Measurements from ENCODE around the gene ILDR1. TPM values are rescaled to one million over a fixed set of nuclear protein-coding genes. Genes with fewer than 3 reads are reported as not detected.

Gene ILDR1
- total and polyA plus RNA-seq, 2 donors (not counting 3 experiments of a cell fraction or from before 2014, with no cell fraction given), result not detected

DNA sequence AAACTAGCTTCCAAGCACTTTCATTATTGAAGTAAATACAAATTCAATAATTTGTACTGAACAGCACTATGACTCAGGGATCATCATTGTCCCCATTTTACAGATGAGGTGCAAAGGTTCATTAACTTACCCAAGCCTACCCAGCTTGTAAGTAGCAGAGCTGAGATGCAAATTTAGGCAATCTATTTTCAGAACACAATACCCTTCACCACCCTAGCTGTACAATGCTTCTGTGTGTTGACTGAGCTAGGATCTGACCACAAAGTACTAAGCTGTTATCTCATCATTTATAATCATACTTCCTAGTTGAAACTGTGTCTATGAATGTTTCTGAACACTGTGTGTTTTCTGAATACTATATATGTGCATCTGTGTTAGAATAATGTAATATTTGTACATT, 3.2 kb upstream of the ILDR1 start:
- H3K9ac ChIP-seq (replicated peaks; ENCODE audit: extremely low read depth, insufficient read depth, low read length), result no peak overlapping the region
- no peaks in the 10 kb centered on the region for H3K36me3 ChIP-seq (ENCODE audit: control insufficient read depth in 2 of 2, extremely low read depth in 1 of 2, insufficient read depth in 2 of 2, low read length in 2 of 2)
- dilution Hi-C loops (cut with MboI; ENCODE audit: extremely low pct_ligation_motif_present, low sequenced_read_pairs), result no loop called here
- no peaks in the 10 kb centered on the region for H3K4me1 ChIP-seq (ENCODE audit: control insufficient read depth, extremely low read depth, insufficient read depth, low read length)
- no peak overlapping the region for H3K4me2 ChIP-seq (ENCODE audit: insufficient read depth, low read length)
- DNase-seq (ENCODE audit: low read depth, low spot score) (no peak), FAIRE-seq (no peak)
- ChIA-PET POLR2A (no interaction called here), CTCF (interaction anchor here (0.6 to 1.0 kb wide), 3 partner anchors 10 to 35 kb away, joined by 3 to 4 read pairs (median 3); no protein-coding TSS in a partner anchor)
- H3K9me3 ChIP-seq (replicated peaks; ENCODE audit: control insufficient read depth, insufficient read depth, low read length), result no peaks in the 10 kb centered on the region
- BruUV-seq (replicated peaks), result no TSS peak
- intact Hi-C loops (cut with micrococcal nuclease), result no loop called here
- H3K4me3 ChIP-seq (replicated peaks in 1 of 3; ENCODE audit: insufficient read depth in 1 of 3, low read depth in 1 of 3, low read length in 3 of 3), result no peak overlapping the region
- H3K79me2 ChIP-seq (ENCODE audit: control insufficient read depth, insufficient read depth, low read length), result no peaks in the 10 kb centered on the region
- no peak overlapping the region for H3K27ac ChIP-seq (ENCODE audit: insufficient read depth, low read depth, low read length)
- peaks cover 16 to 18% of the 10 kb centered on the region in 2 experiments for H3K27me3 ChIP-seq (ENCODE audit: control insufficient read depth in 2 of 2, insufficient read depth in 2 of 2, low read length in 2 of 2)
- no peaks in the 10 kb centered on the region for H3K9me1 ChIP-seq (replicated peaks; ENCODE audit: control insufficient read depth, extremely low read depth, insufficient read depth, low read length)
- no peak for TF ChIP-seq GATA2 (IDR thresholded peaks at IDR 0.05; ENCODE audit: insufficient read depth, insufficient read length, low read depth, low read length)
- no peaks in the 10 kb centered on the region for H4K20me1 ChIP-seq (replicated peaks; ENCODE audit: control insufficient read depth, extremely low read depth, insufficient read depth, low read length)
- no peak overlapping the region for H2AFZ ChIP-seq (ENCODE audit: low read depth, low read length)

DNA sequence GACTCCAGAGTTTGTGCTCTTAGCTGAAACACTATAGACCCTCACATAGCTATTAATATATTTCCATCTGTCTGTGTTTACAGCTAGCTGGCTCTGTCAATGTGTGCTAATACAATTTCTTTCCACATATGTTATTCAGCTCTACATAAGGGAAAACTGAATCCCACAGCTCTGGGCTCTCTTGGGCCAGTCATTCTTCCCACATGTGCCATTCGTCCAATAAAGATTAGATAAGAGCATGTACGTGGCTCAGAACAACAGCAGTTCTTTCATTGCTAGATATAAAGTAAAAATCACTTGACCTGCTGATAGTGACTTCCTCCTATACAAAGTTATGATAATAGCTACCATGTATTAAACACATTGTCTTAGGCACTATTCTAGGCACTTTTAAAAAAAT, 2.8 kb upstream of the ILDR1 start:
- H2AFZ ChIP-seq (ENCODE audit: low read depth, low read length), result no peak overlapping the region
- POLR2A ChIA-PET, result no interaction called here
- H3K9me1 ChIP-seq (replicated peaks; ENCODE audit: control insufficient read depth, extremely low read depth, insufficient read depth, low read length), result no peaks in the 10 kb centered on the region
- no peak overlapping the region for H3K9ac ChIP-seq (replicated peaks; ENCODE audit: extremely low read depth, insufficient read depth, low read length)
- FAIRE-seq (no peak), DNase-seq (ENCODE audit: low read depth, low spot score) (no peak)
- no peaks in the 10 kb centered on the region for H3K4me1 ChIP-seq (ENCODE audit: control insufficient read depth, extremely low read depth, insufficient read depth, low read length)
- dilution Hi-C loops (cut with MboI; ENCODE audit: extremely low pct_ligation_motif_present, low sequenced_read_pairs) (no loop called here), intact Hi-C loops (cut with micrococcal nuclease) (no loop called here)
- H3K27ac ChIP-seq (ENCODE audit: insufficient read depth, low read depth, low read length), result no peak overlapping the region
- no peak overlapping the region for H3K4me3 ChIP-seq (replicated peaks in 1 of 3; ENCODE audit: insufficient read depth in 1 of 3, low read depth in 1 of 3, low read length in 3 of 3)
- no peaks in the 10 kb centered on the region for H3K36me3 ChIP-seq (ENCODE audit: control insufficient read depth in 2 of 2, extremely low read depth in 1 of 2, insufficient read depth in 2 of 2, low read length in 2 of 2)
- no peaks in the 10 kb centered on the region for H3K79me2 ChIP-seq (ENCODE audit: control insufficient read depth, insufficient read depth, low read length)
- peaks cover 18 to 22% of the 10 kb centered on the region in 2 experiments for H3K27me3 ChIP-seq (ENCODE audit: control insufficient read depth in 2 of 2, insufficient read depth in 2 of 2, low read length in 2 of 2)
- no TSS peak for BruUV-seq (replicated peaks)
- no peak for TF ChIP-seq FOS (IDR thresholded peaks at IDR 0.05; ENCODE audit: borderline replicate concordance, insufficient read depth, low read length)
- no peak for TF ChIP-seq POLR2AphosphoS5 (IDR thresholded peaks at IDR 0.05; ENCODE audit: insufficient read depth, low read depth, low read length)
- TF ChIP-seq, protein P1, sequence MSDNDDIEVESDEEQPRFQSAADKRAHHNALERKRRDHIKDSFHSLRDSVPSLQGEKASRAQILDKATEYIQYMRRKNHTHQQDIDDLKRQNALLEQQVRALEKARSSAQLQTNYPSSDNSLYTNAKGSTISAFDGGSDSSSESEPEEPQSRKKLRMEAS (IDR thresholded peaks at IDR 0.05; ENCODE audit: insufficient read depth, insufficient read length), result no peak
- no peak for TF ChIP-seq JUN (IDR thresholded peaks at IDR 0.05; ENCODE audit: borderline replicate concordance, insufficient read depth, insufficient read length, low read depth)
- TF ChIP-seq, protein P2, sequence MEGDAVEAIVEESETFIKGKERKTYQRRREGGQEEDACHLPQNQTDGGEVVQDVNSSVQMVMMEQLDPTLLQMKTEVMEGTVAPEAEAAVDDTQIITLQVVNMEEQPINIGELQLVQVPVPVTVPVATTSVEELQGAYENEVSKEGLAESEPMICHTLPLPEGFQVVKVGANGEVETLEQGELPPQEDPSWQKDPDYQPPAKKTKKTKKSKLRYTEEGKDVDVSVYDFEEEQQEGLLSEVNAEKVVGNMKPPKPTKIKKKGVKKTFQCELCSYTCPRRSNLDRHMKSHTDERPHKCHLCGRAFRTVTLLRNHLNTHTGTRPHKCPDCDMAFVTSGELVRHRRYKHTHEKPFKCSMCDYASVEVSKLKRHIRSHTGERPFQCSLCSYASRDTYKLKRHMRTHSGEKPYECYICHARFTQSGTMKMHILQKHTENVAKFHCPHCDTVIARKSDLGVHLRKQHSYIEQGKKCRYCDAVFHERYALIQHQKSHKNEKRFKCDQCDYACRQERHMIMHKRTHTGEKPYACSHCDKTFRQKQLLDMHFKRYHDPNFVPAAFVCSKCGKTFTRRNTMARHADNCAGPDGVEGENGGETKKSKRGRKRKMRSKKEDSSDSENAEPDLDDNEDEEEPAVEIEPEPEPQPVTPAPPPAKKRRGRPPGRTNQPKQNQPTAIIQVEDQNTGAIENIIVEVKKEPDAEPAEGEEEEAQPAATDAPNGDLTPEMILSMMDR (IDR thresholded peaks at IDR 0.05; ENCODE audit: extremely low read depth in 1 of 2, insufficient read depth in 1 of 2, low read depth in 1 of 2, low read length in 2 of 2), result no peak
- no peak for TF ChIP-seq EZH2 (IDR thresholded peaks at IDR 0.05; ENCODE audit: borderline replicate concordance, low read depth, low read length, severe bottlenecking)
- no peak for TF ChIP-seq GATA2 (IDR thresholded peaks at IDR 0.05; ENCODE audit: insufficient read depth, insufficient read length, low read depth, low read length)
- no peak for TF ChIP-seq POLR2A (IDR thresholded peaks at IDR 0.05; ENCODE audit: low read depth, low read length)
- H3K4me2 ChIP-seq (ENCODE audit: insufficient read depth, low read length), result no peak overlapping the region
- H4K20me1 ChIP-seq (replicated peaks; ENCODE audit: control insufficient read depth, extremely low read depth, insufficient read depth, low read length), result no peaks in the 10 kb centered on the region
- CTCF ChIA-PET, result interaction anchor here (0.6 to 1.0 kb wide), 3 partner anchors 9 to 35 kb away, joined by 3 to 4 read pairs (median 3); no protein-coding TSS in a partner anchor
- no peaks in the 10 kb centered on the region for H3K9me3 ChIP-seq (replicated peaks; ENCODE audit: control insufficient read depth, insufficient read depth, low read length)
